Mammary epithelial cell (primary cell): ENCODE measurements around the gene CD177.

Experiments
- CTCF ChIP-seq, 2 donors: IDR thresholded peaks in 1 of 2; conservative IDR thresholded peaks in 1 of 2; 2 replicates each; pipeline ENCODE4 v1.5.1; 2011 to 2012; ENCODE audit warnings: inconsistent platforms in 2 of 2, low read length in 2 of 2, mild to moderate bottlenecking in 2 of 2, control low read depth in 1 of 2, low read depth in 1 of 2; ENCODE audit not compliant: insufficient read depth in 1 of 2; ENCODE audit errors: extremely low read depth in 1 of 2
- EZH2 ChIP-seq: IDR thresholded peaks from 2 replicates; pipeline ENCODE4 v1.6.1; 2012; ENCODE audit warnings: low read length, inconsistent platforms, borderline replicate concordance

GRCh38 chr19:43313711-43314495, 39.6 kb upstream of the CD177 start:
- TF ChIP-seq CTCF (conservative IDR thresholded peaks at IDR 0.05 in 1 of 2, IDR thresholded peaks at IDR 0.05 in 1 of 2; ENCODE audit: extremely low read depth in 1 of 2, insufficient read depth in 1 of 2, low read depth in 1 of 2, low read length in 2 of 2) (no peak), EZH2 (no peak)
